C1 segment of cervical spinal cord (tissue), 14 donors: Measurements from ENCODE around the gene B9D1.

ENCODE experiments used
- DNase-seq, 14 donors: peaks; one replicate each; lab custom pipeline; 2025; lab: John Stamatoyannopoulos, UW

The B9D1 gene

GRCh38 chr17:19377602-19378415, 15.3 kb upstream of the B9D1 start:
- peak; percentile 86 to 100 (median 99) for DNase-seq

GRCh38 chr17:19376811-19377210, 14.3 kb upstream of the B9D1 start:
- DNase-seq = no peak

GRCh38 chr17:19375732-19376131, 13.2 kb upstream of the B9D1 start:
- no peak for DNase-seq

- no peak for DNase-seq
Measured at GRCh38 chr17:19374136-19374535, 11.6 kb upstream of the B9D1 start.

GRCh38 chr17:19372866-19373504, 10.5 kb upstream of the B9D1 start:
- DNase-seq = no peak

- no peak for DNase-seq
Measured at GRCh38 chr17:19372439-19372838, 9.9 kb upstream of the B9D1 start.

GRCh38 chr17:19372011-19372370, 9.5 kb upstream of the B9D1 start:
- DNase-seq = no peak

GRCh38 chr17:19371259-19372010, 8.9 kb upstream of the B9D1 start:
- no peak for DNase-seq

GRCh38 chr17:19370493-19370960, 8.0 kb upstream of the B9D1 start:
- no peak for DNase-seq

- DNase-seq = no peak
Measured at GRCh38 chr17:19369846-19370492, 7.4 kb upstream of the B9D1 start.

- DNase-seq = no peak
Measured at GRCh38 chr17:19369107-19369778, 6.7 kb upstream of the B9D1 start.

- no peak for DNase-seq
Measured at GRCh38 chr17:19368229-19368628, 5.7 kb upstream of the B9D1 start.

GRCh38 chr17:19366637-19366972, 4.1 kb upstream of the B9D1 start:
- DNase-seq = no peak

GRCh38 chr17:19365833-19366636, 3.5 kb upstream of the B9D1 start:
- DNase-seq = no peak

GRCh38 chr17:19365499-19365817, 2.9 kb upstream of the B9D1 start:
- no peak for DNase-seq

GRCh38 chr17:19364699-19365498, 2.4 kb upstream of the B9D1 start:
- DNase-seq = peak in 2 of 14 donors; percentile 31 to 91

- no peak for DNase-seq
Measured at GRCh38 chr17:19363460-19364035, 1.0 kb upstream of the B9D1 start.

- no peak for DNase-seq
Measured at GRCh38 chr17:19363114-19363438, 553 bp upstream of the B9D1 start.

- no peak for DNase-seq
Measured at GRCh38 chr17:19361944-19362276, 613 bp downstream of the B9D1 start.

- no peak for DNase-seq
Measured at GRCh38 chr17:19361326-19361725, 1.2 kb downstream of the B9D1 start.
